ENCODE measurements around the gene MACROD2. TPM values are rescaled to one million over a fixed set of nuclear protein-coding genes. Genes with fewer than 3 reads are reported as not detected.

The MACROD2 gene
- total and polyA plus RNA-seq, 2 experiments from 2014 or later: 2.8 to 4.3 TPM

- Mint-ChIP-seq H3K27me3 (ENCODE audit: insufficient read depth, low read depth, poor library complexity) (peaks cover 2% of the 10 kb centered on the region), H3K4me3 (no peak overlapping the region), H3K36me3 (ENCODE audit: low read depth) (no peaks in the 10 kb centered on the region), H3K9me3 (no peaks in the 10 kb centered on the region), H3K4me1 (no peaks in the 10 kb centered on the region), H3K27ac (no peak overlapping the region)
- ATAC-seq: no peak
- no peaks in the 10 kb centered on the region for H4K20me1 ChIP-seq (replicated peaks; ENCODE audit: insufficient read depth)
- H3K4me2 ChIP-seq: no peak overlapping the region
- H3K27me3 ChIP-seq (ENCODE audit: insufficient read depth): no peaks in the 10 kb centered on the region
- peaks cover 5% of the 10 kb centered on the region for H3K9me2 ChIP-seq (ENCODE audit: insufficient read depth)
- no peak overlapping the region for H2AFZ ChIP-seq
- H3K36me3 ChIP-seq (ENCODE audit: insufficient read depth): no peaks in the 10 kb centered on the region
- H3K79me2 ChIP-seq (replicated peaks; ENCODE audit: insufficient read depth): no peaks in the 10 kb centered on the region
- H3F3A ChIP-seq (replicated peaks; ENCODE audit: low read depth): no peaks in the 10 kb centered on the region
- H3K4me3 ChIP-seq: no peak overlapping the region
- TF ChIP-seq STAT1 (IDR thresholded peaks at IDR 0.05; ENCODE audit: unreplicated experiment) (no peak), EZH2 (IDR thresholded peaks at IDR 0.05; ENCODE audit: low read depth, unreplicated experiment) (no peak), ZNF331 (CRISPR knock-in tag; IDR thresholded peaks at IDR 0.05; ENCODE audit: low read depth) (no peak), NANOG (IDR thresholded peaks at IDR 0.05; ENCODE audit: borderline replicate concordance) (no peak), ETS1 (IDR thresholded peaks at IDR 0.05) (no peak), CTCF (conservative IDR thresholded peaks at IDR 0.05; ENCODE audit: low read depth in 2 of 2) (no peak), POLR2AphosphoS5 (IDR thresholded peaks at IDR 0.05; ENCODE audit: low read depth) (no peak), ZNF114 (CRISPR knock-in tag; IDR thresholded peaks at IDR 0.05) (no peak), JUNB (IDR thresholded peaks at IDR 0.05; ENCODE audit: unreplicated experiment) (no peak), REST (IDR thresholded peaks at IDR 0.05; ENCODE audit: unreplicated experiment) (no peak), EZH2phosphoT487 (IDR thresholded peaks at IDR 0.05; ENCODE audit: unreplicated experiment) (no peak), CREB1 (CRISPR knock-in tag; IDR thresholded peaks at IDR 0.05; ENCODE audit: low read depth) (no peak)
- TF ChIP-seq, protein P1, sequence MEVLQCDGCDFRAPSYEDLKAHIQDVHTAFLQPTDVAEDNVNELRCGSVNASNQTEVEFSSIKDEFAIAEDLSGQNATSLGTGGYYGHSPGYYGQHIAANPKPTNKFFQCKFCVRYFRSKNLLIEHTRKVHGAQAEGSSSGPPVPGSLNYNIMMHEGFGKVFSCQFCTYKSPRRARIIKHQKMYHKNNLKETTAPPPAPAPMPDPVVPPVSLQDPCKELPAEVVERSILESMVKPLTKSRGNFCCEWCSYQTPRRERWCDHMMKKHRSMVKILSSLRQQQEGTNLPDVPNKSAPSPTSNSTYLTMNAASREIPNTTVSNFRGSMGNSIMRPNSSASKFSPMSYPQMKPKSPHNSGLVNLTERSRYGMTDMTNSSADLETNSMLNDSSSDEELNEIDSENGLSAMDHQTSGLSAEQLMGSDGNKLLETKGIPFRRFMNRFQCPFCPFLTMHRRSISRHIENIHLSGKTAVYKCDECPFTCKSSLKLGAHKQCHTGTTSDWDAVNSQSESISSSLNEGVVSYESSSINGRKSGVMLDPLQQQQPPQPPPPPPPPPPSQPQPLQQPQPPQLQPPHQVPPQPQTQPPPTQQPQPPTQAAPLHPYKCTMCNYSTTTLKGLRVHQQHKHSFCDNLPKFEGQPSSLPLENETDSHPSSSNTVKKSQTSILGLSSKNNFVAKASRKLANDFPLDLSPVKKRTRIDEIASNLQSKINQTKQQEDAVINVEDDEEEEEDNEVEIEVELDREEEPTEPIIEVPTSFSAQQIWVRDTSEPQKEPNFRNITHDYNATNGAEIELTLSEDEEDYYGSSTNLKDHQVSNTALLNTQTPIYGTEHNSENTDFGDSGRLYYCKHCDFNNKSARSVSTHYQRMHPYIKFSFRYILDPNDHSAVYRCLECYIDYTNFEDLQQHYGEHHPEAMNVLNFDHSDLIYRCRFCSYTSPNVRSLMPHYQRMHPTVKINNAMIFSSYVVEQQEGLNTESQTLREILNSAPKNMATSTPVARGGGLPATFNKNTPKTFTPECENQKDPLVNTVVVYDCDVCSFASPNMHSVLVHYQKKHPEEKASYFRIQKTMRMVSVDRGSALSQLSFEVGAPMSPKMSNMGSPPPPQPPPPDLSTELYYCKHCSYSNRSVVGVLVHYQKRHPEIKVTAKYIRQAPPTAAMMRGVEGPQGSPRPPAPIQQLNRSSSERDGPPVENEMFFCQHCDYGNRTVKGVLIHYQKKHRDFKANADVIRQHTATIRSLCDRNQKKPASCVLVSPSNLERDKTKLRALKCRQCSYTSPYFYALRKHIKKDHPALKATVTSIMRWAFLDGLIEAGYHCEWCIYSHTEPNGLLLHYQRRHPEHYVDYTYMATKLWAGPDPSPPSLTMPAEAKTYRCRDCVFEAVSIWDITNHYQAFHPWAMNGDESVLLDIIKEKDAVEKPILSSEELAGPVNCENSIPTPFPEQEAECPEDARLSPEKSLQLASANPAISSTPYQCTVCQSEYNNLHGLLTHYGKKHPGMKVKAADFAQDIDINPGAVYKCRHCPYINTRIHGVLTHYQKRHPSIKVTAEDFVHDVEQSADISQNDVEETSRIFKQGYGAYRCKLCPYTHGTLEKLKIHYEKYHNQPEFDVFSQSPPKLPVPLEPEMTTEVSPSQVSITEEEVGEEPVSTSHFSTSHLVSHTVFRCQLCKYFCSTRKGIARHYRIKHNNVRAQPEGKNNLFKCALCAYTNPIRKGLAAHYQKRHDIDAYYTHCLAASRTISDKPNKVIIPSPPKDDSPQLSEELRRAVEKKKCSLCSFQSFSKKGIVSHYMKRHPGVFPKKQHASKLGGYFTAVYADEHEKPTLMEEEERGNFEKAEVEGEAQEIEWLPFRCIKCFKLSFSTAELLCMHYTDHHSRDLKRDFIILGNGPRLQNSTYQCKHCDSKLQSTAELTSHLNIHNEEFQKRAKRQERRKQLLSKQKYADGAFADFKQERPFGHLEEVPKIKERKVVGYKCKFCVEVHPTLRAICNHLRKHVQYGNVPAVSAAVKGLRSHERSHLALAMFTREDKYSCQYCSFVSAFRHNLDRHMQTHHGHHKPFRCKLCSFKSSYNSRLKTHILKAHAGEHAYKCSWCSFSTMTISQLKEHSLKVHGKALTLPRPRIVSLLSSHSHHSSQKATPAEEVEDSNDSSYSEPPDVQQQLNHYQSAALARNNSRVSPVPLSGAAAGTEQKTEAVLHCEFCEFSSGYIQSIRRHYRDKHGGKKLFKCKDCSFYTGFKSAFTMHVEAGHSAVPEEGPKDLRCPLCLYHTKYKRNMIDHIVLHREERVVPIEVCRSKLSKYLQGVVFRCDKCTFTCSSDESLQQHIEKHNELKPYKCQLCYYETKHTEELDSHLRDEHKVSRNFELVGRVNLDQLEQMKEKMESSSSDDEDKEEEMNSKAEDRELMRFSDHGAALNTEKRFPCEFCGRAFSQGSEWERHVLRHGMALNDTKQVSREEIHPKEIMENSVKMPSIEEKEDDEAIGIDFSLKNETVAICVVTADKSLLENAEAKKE (CRISPR knock-in tag; IDR thresholded peaks at IDR 0.05): no peak
- H3K27ac ChIP-seq (ENCODE audit: low read depth): no peak overlapping the region
- H3K4me1 ChIP-seq (ENCODE audit: insufficient read depth): no peaks in the 10 kb centered on the region
- no peak for DNase-seq (ENCODE audit: low spot score)
These were observed 994.4 kb downstream of the MACROD2 start for GRCh38 chr20:14989535-14990290.

Data from GM23338 (cell line).